Stimulated activated effector memory CD8-positive, alpha-beta T cell treated with anti-CD3 and anti-CD28 coated beads, Interleukin-12 subunit alpha, Interleukin-12 subunit beta, amount 100 ng/mL, for 72 hours (primary cell): ENCODE results near the gene GRM3.

Experiments
- ATAC-seq: fragments of 150-1000 bp; cut with Tn5 transposase; 2 replicates; pipeline ENCODE4 v1.10.0; 2021
- DNase-seq, 2 donors: peaks; one replicate each; pipeline ENCODE4 v3.0.0; 2021 to 2022; ENCODE audit warnings: low spot score in 2 of 2
- H3K27ac Mint-ChIP-seq: one replicate; pipeline ENCODE4 v1.8.0; 2022; ENCODE audit warnings: mild to moderate bottlenecking, mixed read lengths
- H3K36me3 Mint-ChIP-seq: one replicate; pipeline ENCODE4 v1.8.0; 2022; ENCODE audit warnings: mild to moderate bottlenecking, mixed read lengths
- H3K4me1 Mint-ChIP-seq: one replicate; pipeline ENCODE4 v1.8.0; 2022; ENCODE audit warnings: mixed read lengths
- H3K4me3 Mint-ChIP-seq: one replicate; pipeline ENCODE4 v1.8.0; 2022; ENCODE audit warnings: mild to moderate bottlenecking, mixed read lengths
- H3K9me3 Mint-ChIP-seq: one replicate; pipeline ENCODE4 v1.8.0; 2022; ENCODE audit warnings: mixed read lengths

Gene GRM3

GRCh38 chr7:86749741-86750665 lies 106.3 kb downstream of the GRM3 start:
- no peak for DNase-seq
- Mint-ChIP-seq H3K4me3 (no peak overlapping the region), H3K36me3 (no peaks in the 10 kb centered on the region), H3K4me1 (no peaks in the 10 kb centered on the region), H3K9me3 (peaks cover 3% of the 10 kb centered on the region), H3K27ac (no peak overlapping the region)
- no peak for ATAC-seq

- Mint-ChIP-seq H3K27ac (no peak overlapping the region), H3K4me3 (no peak overlapping the region), H3K4me1 (no peaks in the 10 kb centered on the region), H3K36me3 (no peaks in the 10 kb centered on the region), H3K9me3 (peaks cover 9% of the 10 kb centered on the region)
- no peak for ATAC-seq
- no peak for DNase-seq
These were observed 116.5 kb downstream of the GRM3 start for GRCh38 chr7:86760236-86760635.

- Mint-ChIP-seq H3K9me3 (peaks cover 6% of the 10 kb centered on the region), H3K4me1 (no peaks in the 10 kb centered on the region), H3K4me3 (no peak overlapping the region), H3K27ac (no peak overlapping the region), H3K36me3 (no peaks in the 10 kb centered on the region)
- ATAC-seq = no peak
- DNase-seq = no peak
These were observed 118.4 kb downstream of the GRM3 start for GRCh38 chr7:86762129-86762528.

- H3K27ac Mint-ChIP-seq = no peak overlapping the region
- H3K4me1 Mint-ChIP-seq = no peaks in the 10 kb centered on the region
- ATAC-seq (no peak), DNase-seq (no peak)
- no peaks in the 10 kb centered on the region for H3K36me3 Mint-ChIP-seq
- no peak overlapping the region for H3K4me3 Mint-ChIP-seq
- H3K9me3 Mint-ChIP-seq = peaks cover 6% of the 10 kb centered on the region
These were observed 122.2 kb downstream of the GRM3 start for GRCh38 chr7:86765931-86766330.

- DNase-seq (no peak), ATAC-seq (no peak)
- H3K36me3 Mint-ChIP-seq = no peaks in the 10 kb centered on the region
- no peak overlapping the region for H3K4me3 Mint-ChIP-seq
- H3K9me3 Mint-ChIP-seq = peaks cover 6% of the 10 kb centered on the region
- no peaks in the 10 kb centered on the region for H3K4me1 Mint-ChIP-seq
- no peak overlapping the region for H3K27ac Mint-ChIP-seq
These were observed 124.7 kb downstream of the GRM3 start for GRCh38 chr7:86768394-86768793.

GRCh38 chr7:86768967-86769760 lies 125.5 kb downstream of the GRM3 start:
- Mint-ChIP-seq H3K4me1 (no peaks in the 10 kb centered on the region), H3K27ac (no peak overlapping the region), H3K9me3 (no peaks in the 10 kb centered on the region), H3K36me3 (no peaks in the 10 kb centered on the region), H3K4me3 (no peak overlapping the region)
- DNase-seq (no peak), ATAC-seq (no peak)

- Mint-ChIP-seq H3K27ac (no peak overlapping the region), H3K4me1 (no peaks in the 10 kb centered on the region), H3K9me3 (no peaks in the 10 kb centered on the region), H3K36me3 (no peaks in the 10 kb centered on the region), H3K4me3 (no peak overlapping the region)
- no peak for ATAC-seq
- no peak for DNase-seq
These were observed 129.6 kb downstream of the GRM3 start for GRCh38 chr7:86773309-86773708.

- DNase-seq = no peak
- H3K4me1 Mint-ChIP-seq = no peaks in the 10 kb centered on the region
- no peak for ATAC-seq
- no peaks in the 10 kb centered on the region for H3K36me3 Mint-ChIP-seq
- H3K9me3 Mint-ChIP-seq = no peaks in the 10 kb centered on the region
- H3K4me3 Mint-ChIP-seq = no peak overlapping the region
- no peak overlapping the region for H3K27ac Mint-ChIP-seq
These were observed 131.5 kb downstream of the GRM3 start for GRCh38 chr7:86775203-86775602.

- Mint-ChIP-seq H3K27ac (no peak overlapping the region), H3K36me3 (no peaks in the 10 kb centered on the region), H3K4me1 (no peaks in the 10 kb centered on the region), H3K4me3 (no peak overlapping the region), H3K9me3 (no peaks in the 10 kb centered on the region)
- ATAC-seq (no peak), DNase-seq (no peak)
These were observed 132.4 kb downstream of the GRM3 start for GRCh38 chr7:86776136-86776535.

- ATAC-seq = no peak
- no peak for DNase-seq
- no peak overlapping the region for H3K4me3 Mint-ChIP-seq
- H3K4me1 Mint-ChIP-seq = no peaks in the 10 kb centered on the region
- H3K27ac Mint-ChIP-seq = no peak overlapping the region
- H3K9me3 Mint-ChIP-seq = no peaks in the 10 kb centered on the region
- H3K36me3 Mint-ChIP-seq = no peaks in the 10 kb centered on the region
These were observed 134.6 kb downstream of the GRM3 start for GRCh38 chr7:86778271-86778670.

GRCh38 chr7:86784765-86785164 lies 141.1 kb downstream of the GRM3 start:
- H3K9me3 Mint-ChIP-seq = no peaks in the 10 kb centered on the region
- no peak for ATAC-seq
- H3K36me3 Mint-ChIP-seq = no peaks in the 10 kb centered on the region
- H3K27ac Mint-ChIP-seq = no peak overlapping the region
- no peaks in the 10 kb centered on the region for H3K4me1 Mint-ChIP-seq
- no peak overlapping the region for H3K4me3 Mint-ChIP-seq
- DNase-seq = no peak

- no peaks in the 10 kb centered on the region for H3K4me1 Mint-ChIP-seq
These were observed 141.9 kb downstream of the GRM3 start for GRCh38 chr7:86785641-86786040.

GRCh38 chr7:86786376-86786775 lies 142.7 kb downstream of the GRM3 start:
- H3K36me3 Mint-ChIP-seq = no peaks in the 10 kb centered on the region
- ATAC-seq (no peak), DNase-seq (no peak)
- H3K9me3 Mint-ChIP-seq = no peaks in the 10 kb centered on the region
- no peak overlapping the region for H3K27ac Mint-ChIP-seq
- no peak overlapping the region for H3K4me3 Mint-ChIP-seq
- H3K4me1 Mint-ChIP-seq = no peaks in the 10 kb centered on the region

More at GRCh38 chr7:86785641-86786040, 141.9 kb downstream of the GRM3 start:
- H3K36me3 Mint-ChIP-seq = no peaks in the 10 kb centered on the region
- DNase-seq (no peak), ATAC-seq (no peak)
- H3K9me3 Mint-ChIP-seq = no peaks in the 10 kb centered on the region
- H3K4me3 Mint-ChIP-seq = no peak overlapping the region
- H3K27ac Mint-ChIP-seq = no peak overlapping the region

GRCh38 chr7:86788948-86789347 lies 145.2 kb downstream of the GRM3 start:
- no peaks in the 10 kb centered on the region for H3K9me3 Mint-ChIP-seq
- ATAC-seq = no peak

GRCh38 chr7:86790383-86790782 lies 146.7 kb downstream of the GRM3 start:
- Mint-ChIP-seq H3K4me1 (no peaks in the 10 kb centered on the region), H3K4me3 (no peak overlapping the region), H3K36me3 (no peaks in the 10 kb centered on the region), H3K9me3 (no peaks in the 10 kb centered on the region), H3K27ac (no peak overlapping the region)
- DNase-seq (no peak), ATAC-seq (no peak)

More at GRCh38 chr7:86788948-86789347, 145.2 kb downstream of the GRM3 start:
- Mint-ChIP-seq H3K4me1 (no peaks in the 10 kb centered on the region), H3K4me3 (no peak overlapping the region), H3K27ac (no peak overlapping the region), H3K36me3 (no peaks in the 10 kb centered on the region)
- DNase-seq = no peak

GRCh38 chr7:86792260-86792659 lies 148.6 kb downstream of the GRM3 start:
- H3K27ac Mint-ChIP-seq = no peak overlapping the region
- no peak overlapping the region for H3K4me3 Mint-ChIP-seq
- DNase-seq (no peak), ATAC-seq (no peak)
- no peaks in the 10 kb centered on the region for H3K4me1 Mint-ChIP-seq
- peaks cover 5% of the 10 kb centered on the region for H3K9me3 Mint-ChIP-seq
- H3K36me3 Mint-ChIP-seq = no peaks in the 10 kb centered on the region
